T-helper 2 cell treated with Interferon-gamma antibody and Interleukin-4, amounts not matched to agents 100 ng/mL and 5 ng/mL, for 36 hours (primary cell): ENCODE results near the gene RGS7. TPM values are rescaled to one million over a fixed set of nuclear protein-coding genes. Genes with fewer than 3 reads are reported as not detected.

Experiments
- intact Hi-C: fragments of 100-400 bp; cut with micrococcal nuclease; formaldehyde crosslinking; loops from one replicate; pipeline ENCODE4 v1.15.1; 2023
- total RNA-seq: library from RNA; stranded (reverse); gene quantifications from 2 replicates; pipeline ENCODE4 v1.2.3, GENCODE V29; 2022

The RGS7 gene
- not detected in 2 replicates for total RNA-seq

DNA sequence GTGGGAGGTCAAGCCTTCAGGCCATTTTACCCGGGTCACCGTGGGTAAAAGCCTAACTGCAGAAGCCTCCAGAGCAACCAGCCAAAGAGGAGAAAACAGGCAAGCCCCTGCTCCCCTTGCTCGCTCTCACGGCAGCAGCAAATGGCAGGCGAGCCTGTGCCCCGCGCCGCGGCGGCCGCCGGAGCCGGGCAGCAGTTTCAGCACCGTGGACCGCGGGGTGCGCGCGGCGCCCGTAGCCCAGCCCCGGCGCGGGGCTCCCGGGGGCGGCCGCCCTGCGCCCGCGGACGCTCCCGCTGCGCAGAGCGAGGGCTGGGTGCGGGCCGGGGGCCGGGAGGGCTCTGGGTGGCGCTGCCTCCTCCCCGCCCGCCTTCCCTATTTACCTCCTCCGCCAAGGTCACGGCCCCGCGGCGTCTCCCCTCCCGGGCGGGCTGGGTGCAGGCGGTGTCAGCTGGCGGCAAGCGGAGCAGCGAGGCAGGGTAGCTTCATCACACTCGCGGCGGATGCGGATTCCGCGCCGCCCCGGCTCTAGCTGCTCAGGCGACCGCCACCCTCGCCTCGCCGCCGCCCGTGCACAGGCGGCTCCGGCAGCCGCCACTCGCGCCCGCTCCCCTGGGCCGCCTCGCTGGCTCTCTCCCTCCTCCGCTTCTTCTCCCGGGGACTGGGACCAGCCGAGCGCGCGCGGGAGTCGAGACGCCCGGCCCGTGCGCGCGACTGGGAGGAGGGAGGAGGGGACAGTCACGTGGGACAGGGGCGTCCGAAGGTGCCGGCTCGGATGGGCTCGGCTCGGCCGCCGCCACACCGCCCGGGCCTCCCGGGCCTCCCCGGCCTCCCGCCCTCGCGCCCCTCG lies at the start of gene RGS7:
TSS of gene RGS7 (minus strand) at position 687 of the 847 bp plus-strand sequence.
- intact Hi-C loops = no loop called here

DNA sequence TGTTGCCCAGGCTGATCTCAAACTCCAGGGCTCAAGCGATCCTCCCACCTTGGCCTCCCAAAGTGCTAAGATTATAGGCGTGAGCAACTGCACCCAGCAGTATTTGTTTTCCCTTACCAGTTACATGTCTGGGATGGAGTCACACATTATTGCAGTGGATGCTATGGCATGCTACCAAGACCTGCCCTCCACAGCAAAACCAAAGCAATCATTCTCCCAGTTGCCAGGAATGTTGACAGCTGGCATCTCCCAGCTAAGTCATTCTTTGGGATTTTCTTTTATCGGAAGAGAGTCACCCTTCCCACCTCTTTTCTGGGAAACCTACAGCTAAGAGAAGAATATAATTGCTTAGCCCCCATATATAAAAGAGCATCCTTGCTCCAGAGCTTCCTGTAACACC lies 49.4 kb upstream of the RGS7 start:
- intact Hi-C loops = no loop called here

DNA sequence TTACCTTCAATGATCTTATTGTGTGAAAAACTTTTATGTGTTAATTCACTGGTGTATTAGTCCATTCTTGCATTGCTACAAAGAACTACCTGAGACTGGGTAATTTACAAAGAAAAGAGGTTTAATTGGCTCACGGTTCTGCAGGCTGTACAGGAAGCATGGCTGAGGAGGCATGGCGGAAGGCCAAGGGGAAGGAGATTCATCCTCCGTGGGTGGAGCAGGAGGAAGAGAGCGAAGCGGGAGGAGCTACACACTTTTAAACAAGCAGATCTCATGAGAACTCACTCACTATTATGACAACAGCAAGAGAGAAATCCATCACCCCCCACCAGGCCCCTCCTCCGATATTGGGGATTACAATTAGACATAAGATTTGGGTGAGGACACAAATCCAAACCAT lies 44.2 kb upstream of the RGS7 start:
- intact Hi-C loops = no loop called here

DNA sequence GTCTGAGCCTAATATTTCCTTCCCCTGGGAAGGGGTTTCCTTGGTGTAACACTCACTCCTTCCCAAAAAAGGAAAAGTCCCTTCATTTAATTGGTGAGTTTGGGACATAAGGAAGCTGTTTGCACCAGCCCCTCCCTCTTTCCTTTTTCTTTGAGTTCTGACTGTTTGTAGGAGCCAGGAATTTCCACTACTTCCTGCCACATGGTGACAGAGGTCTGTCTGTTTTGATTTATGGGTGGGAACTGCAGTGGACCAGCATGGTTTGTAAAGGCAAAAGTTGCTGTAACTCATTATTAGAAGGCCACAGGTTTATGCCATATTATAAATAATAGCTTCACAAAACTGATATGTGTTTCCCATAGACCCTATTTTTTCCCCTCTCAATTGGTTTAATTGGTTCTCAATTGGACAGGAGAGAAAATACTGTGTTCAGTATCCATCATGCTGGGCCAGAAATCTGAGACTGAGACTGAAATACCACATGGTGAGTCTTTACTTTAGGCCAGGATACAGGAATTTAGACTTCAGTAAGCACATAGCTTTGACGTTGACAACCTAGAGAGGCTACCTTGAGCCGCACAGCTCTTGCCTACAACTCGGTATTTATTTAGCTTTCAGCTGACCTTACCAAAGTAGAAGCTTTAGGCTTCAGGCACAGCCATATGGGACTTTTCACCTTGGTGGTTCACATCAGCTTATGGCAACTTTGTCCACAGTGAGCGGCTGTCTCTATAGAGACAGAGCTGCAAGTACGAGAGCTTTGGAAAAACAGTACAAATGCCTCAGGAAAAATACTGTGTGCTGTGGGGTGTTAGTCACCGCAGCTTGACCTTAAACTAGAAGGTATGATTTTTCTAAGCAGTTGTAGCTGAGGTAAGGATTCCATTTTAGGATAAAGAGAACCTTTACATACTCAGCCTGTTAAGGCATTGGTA lies 40.0 kb upstream of the RGS7 start:
- intact Hi-C loops = no loop called here

DNA sequence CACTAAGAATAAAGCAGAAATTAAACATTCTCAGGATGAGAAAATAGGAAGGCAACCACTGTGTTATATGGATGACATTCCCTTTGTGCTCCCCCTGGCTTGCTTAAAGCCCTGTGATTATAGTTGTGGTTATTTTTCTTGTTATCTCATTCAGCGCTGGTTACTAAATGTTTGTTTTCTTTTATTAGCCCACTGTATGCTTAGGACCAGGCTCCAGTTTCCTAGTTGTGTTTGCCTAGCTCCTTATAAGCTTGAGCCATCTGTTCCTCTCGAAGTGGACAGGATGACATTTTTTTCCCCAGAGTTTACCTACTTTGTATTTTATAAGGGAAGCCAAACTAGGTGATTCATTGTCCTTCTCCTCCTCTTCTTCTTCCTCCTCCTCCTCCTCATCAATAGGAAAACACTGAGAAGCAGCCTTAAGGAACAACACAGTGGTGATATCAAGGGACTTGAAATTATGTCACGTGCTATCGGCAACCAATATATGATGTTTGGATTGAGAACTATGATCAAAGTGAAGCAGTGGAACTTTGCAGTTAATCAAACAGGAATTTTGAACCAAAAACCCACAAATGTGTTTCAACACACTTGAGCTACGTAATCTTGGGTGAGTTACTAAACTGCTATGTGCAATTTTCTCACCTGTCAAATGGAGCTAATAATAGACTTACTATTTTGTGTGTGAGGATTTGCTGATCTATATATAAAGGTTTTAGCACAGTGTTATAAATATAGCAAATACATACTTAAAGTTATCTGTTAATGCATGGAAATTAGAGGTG lies 35.1 kb upstream of the RGS7 start:
- intact Hi-C loops = no loop called here

DNA sequence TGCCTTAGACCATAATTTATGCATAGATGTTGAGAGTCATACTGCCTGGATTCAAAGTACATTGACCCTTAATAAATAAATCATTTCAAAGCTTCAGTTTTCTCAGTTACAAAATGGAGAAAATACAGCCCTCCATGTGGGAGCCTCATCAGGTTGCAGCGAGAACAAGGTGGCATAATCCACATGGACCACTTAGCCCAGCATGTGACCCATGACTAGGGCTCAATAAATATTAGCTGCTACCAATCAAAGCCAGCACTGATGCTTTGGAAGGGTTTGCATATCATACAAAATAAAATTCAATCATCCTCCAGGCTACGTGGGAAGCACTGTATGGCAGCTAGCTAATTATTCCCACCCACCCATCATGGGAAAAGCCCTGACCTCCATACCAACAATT lies 33.5 kb upstream of the RGS7 start:
- intact Hi-C loops = no loop called here

DNA sequence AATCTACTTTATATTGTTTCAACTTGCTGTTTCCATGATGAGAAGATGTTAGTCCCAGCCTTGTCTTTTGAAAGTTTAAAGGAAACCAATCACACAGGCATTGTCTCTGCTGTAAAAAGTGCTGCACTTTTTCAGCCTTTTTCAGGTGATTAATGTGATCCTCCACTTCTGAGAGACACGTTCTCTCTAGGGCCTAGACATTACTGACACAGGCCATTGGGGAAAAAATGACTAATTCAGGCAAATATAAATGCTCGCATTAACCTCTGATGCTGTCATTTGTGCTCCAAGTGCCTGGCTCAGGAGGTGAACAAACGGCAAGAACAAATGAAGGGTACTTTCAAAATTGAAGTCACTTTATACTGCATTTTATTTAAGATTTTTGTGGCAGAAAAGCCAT lies 32.4 kb upstream of the RGS7 start:
- intact Hi-C loops = no loop called here

DNA sequence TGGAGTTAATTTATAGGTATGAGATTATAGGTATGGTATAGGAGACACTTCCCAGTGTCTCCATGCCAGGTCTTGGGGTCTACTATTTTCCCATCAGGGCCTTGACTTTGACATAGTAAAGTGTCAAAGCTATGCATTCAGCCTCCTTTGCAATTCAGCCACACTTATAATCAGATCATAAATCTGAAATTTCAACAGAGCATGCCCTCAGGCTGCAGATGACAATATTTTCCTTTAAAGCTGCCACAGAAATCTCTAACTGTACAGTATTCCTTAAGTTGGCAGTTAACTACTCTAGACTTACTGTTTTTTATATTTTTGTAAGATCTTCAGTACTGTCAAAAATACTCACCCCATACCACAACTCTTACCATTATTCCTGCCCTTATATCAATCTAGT lies 30.2 kb upstream of the RGS7 start:
- intact Hi-C loops = no loop called here

DNA sequence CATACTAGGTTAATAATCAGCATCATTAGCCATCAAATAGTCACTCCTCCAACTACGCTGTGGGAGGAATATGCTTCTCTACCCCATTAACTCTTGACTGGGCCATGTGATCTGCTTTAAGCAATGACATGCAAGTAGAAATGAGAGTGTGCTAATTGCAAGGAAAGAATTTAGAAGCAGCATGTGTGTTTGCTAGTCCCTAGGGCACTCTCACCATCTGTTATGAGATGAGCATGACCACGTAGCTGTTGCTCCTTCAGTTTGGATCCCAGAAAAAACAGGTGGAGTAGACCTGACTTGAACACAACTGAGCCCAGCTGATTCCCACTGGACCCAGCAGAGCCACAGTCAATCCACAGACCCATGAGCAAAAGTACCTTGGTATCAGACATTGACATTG lies 19.7 kb upstream of the RGS7 start:
- intact Hi-C loops = no loop called here

DNA sequence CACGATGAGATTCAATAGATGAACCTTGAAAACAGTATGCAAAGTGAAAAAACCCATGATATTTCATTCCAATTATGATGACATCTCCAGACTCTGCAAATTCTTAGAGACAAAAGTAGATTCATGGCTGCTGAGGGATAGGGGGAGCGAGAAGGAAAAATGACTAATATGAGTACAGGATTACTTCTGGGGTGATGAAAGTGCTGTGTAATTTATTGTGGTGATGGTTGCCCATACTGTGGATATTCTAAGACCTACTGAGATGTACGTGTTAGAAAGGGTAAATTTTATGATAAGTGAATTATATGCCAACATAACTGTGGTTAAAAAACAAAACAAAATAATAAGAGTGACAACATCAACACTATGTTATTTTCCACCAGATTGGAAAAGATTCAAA lies 18.9 kb upstream of the RGS7 start:
- intact Hi-C loops = no loop called here

DNA sequence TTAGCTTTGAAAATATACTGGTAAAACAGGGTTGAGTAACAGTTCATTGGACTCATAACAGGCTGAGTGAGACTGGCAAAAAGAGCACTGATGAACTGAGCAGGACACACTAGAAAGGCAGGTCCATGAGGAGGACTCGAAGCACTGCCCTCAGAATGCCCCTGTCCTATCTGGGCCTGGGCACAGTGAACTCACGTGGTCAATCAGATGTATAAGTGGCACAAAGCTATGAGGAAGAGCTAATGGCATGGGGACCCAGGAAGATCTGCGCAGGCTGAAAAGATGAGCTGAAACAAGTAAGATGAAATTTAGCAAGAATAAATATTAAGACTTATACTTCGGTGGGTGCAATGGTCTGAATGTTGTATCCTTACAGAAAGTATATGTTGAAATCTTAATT lies 9.2 kb upstream of the RGS7 start:
- intact Hi-C loops = no loop called here

DNA sequence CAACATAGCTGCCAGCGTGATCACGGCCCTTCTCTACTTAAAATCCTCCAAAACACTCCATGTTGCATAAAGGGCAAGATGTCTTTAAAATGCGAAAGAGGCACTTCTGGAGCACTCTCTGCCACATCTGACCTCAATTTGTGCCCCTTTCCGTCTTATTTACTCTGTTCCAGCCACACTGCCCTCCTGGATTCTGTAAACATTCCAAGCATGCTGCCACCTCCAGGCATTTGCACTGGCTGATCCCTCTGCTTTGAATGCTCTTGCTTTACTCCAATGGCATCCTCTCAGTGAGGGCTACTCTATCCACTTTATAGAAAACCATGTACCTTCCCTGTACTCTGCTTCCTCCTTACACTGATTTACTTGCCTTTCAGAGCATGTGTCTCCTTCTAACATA lies 5.3 kb upstream of the RGS7 start:
- intact Hi-C loops = no loop called here

DNA sequence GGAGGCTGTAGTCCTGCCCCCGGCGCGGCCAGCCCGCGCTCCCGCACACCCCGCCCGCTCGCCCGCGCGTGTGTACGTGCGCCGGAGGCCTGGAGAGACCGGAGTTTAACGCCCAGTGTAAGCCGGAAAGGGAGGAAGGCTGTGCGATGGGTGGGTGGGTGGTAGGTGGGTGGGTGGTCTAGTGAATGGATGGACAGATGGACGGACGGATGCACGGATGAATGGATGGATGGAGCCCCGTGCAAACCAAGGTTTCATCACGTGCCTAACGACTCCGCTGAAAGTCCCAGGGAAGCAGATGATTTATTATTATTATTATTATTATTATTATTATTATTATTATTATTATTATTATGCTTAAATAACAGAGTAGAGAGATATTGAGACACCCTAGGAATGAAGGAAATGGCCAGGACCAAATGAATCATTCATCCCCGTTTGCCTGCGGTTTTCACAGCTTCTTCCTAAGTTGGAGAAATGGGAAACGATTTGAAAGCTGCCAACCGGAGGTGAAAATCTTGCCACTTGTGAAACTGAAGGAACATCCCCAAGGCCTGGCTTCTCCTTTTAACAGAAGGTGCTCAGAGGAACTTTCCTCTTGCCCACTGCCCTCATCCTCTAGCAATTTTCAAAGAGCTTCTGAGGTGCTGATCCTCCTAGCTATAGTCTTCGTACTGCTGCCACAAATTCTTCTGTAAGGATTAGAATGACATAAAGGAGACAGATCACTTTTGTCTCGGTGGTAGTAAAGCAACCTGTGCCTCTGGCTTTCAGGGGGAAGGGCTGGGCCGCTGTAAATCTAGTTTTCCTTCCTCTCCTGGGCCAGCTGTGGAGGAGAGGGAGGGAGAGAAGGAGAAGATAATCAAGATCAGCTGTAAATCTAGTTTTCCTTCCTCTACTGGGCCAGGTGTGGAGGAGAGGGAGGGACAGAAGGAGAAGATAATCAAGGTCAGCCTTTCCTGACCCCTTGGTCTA lies 648 bp upstream of the RGS7 start:
- intact Hi-C loops = no loop called here

DNA sequence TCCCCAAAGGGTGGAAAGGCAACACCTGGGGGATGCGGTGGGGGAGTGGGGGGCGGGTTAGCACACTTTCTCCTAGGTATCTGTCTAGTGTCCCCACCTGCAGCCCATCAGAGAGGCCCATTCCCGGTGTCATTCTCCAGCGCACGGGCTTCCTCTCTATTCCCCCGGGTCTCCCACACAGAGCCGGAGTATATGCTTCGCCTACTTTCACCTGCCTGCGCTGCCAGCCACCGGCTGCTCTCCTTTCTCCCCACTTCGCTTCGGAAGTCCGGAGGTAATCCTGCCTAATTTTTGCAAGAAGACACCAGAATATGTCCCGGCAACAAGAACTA lies 852 bp downstream of the RGS7 start:
- intact Hi-C loops = no loop called here

DNA sequence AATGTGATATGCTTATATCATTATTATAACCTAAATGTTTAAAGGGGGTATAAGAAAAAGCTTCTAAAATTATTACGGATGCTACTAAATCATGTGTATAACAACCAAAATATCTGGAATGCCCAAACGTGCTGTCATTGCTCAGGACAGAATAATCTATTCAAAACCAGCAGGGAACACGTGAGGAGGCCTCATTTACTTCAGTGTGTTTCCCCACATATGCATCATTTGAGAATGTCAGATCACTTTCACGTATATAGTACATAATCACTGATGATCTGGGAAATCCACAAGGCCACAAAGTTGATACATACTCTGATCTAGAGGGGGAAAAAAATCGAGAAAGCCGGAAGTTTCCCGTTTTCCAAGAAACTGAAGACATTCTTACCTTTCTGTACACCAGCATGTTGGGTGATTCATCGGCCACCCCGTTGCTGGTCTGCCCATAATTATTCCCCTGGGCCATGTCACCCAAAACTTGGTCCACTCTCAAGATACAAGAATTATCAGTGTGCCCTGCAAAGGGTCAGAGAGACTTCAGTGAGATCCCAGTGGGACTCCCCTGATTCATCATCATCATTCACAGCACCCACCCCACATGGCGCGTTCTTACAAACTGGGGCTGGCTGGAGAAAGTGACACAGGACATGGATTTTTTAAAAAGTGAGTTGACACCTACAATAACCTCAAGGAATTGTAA lies 1.5 kb downstream of the RGS7 start:
- intact Hi-C loops = no loop called here

DNA sequence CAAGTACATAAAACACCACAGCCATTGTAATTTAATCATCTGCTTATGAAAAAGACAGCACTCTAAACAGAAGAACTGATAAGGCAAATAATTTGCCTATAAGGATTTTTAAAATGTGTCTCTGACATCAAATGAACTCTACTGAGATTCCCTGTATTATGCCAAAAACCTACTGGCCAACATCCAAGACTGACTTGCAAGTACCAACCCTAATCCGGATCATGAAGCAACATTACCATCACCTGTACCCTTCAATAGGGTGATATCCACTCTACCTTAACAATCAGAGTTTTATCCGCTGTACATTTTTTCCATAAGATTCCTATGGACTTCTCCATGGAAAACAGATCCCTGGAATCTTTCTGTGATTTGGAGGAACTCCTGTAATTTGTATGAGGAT lies 4.6 kb downstream of the RGS7 start:
- intact Hi-C loops = no loop called here

DNA sequence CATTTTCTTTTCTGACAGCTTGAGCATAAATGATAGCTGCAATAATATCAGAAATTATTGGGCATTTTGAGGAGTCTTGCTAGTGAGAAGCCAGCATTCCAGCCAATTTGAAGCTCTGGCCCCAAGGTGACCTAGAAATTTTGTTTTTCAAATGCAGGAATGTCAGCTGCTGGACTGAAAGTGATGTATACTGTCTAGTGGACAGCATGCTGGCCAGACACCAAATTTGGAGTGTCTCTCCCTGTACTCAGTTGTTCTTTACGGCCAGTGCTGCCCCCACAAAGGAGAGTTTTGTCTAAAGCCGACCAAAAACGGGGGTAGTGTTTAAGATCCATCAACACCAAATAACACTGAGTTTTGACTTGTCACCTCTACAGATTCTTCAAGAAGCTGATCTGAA lies 5.2 kb downstream of the RGS7 start:
- intact Hi-C loops = no loop called here

DNA sequence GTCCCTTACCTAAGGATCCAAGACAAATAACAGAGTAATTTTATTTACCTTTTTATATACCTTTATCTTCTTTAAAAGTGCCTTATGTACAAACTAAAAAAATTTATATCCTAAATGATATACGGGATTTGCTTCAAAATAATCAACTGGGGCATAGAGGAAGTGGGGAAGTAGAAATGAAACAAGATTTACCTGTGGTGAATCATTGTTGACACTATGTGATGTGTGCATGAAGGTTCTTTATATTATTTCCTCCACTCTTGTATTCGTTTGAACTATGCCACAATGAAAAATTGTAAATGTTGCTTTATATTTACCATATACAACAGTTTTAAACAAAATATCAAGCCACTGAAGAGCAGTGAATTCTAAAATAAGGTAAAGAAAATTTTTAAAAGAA lies 13.0 kb downstream of the RGS7 start:
- intact Hi-C loops = no loop called here

DNA sequence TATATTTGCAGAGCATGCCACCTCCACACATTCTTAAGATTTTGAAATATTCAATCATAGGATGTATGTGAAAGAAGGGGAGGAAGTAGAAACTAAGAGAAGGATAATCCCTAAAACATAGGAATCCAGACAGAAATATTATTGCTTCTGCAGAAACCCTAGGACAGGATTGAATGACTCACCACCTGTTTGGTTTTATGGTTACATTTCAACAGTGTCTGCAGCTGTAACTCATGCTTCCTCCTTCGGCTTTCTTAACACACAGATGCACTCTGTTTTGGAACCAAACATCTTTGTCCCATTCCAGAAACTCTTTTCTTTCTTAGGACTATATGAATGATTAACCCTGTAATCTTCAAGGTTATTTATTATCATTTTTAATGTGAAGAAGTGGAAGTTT lies 20.7 kb downstream of the RGS7 start:
- intact Hi-C loops = no loop called here

DNA sequence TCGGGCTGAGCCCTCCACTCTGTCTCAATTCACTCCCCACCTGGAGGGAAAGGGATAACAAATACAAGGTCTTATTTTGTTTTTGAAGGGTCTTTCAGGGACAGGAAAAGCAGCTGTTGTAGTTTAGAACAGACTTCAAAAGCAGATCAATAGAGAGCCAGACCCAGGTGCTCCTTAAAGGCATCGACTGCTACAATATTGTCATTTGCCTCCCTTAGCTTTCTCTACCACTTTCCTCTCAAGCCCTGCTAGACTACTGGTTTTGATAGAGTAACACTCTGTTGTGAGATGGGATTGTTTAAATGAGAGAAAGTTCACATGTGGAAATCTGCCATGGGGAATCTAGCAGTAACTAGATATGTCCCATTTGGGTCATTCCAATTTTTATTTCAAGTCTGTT lies 24.0 kb downstream of the RGS7 start:
- intact Hi-C loops = no loop called here
